HEK293 (cell line): ENCODE data around the gene SLC1A3.

Experiments
- CTCF ChIA-PET: fragments of 350-600 bp; formaldehyde crosslinking; extraction: SDS; loops from one replicate; lab custom pipeline; 2021; ENCODE audit warnings: antibody characterized with exemption; lab: Yijun Ruan, JAX
- POLR2A ChIA-PET: fragments of 300-600 bp; formaldehyde crosslinking; extraction: SDS; loops from one replicate; lab custom pipeline; 2020; ENCODE audit warnings: antibody characterized with exemption, inconsistent platforms; lab: Yijun Ruan, JAX
- H3K27ac ChIP-seq: fragments of 200-500 bp; sonication (Bioruptor generic); 2 replicates; pipeline ENCODE4 v1.5.1; 2014; ENCODE audit warnings: low read depth, low read length, control low read depth, inconsistent platforms; ENCODE audit errors: extremely low read depth
- H3K36me3 ChIP-seq, 2 experiments: fragments of 200-500 bp in 1 of 2; sonication (Bioruptor generic) in 1 of 2; 1 replicate in 1 of 2; 2 replicates in 1 of 2; pipeline ENCODE4 v1.5.1; 2014 to 2017; ENCODE audit warnings: inconsistent platforms in 2 of 2, low read length in 2 of 2; ENCODE audit not compliant: control insufficient read depth in 2 of 2, insufficient read depth in 1 of 2
- H3K4me1 ChIP-seq: fragments of 200-500 bp; sonication (Bioruptor generic); 2 replicates; pipeline ENCODE4 v1.5.1; 2014; ENCODE audit warnings: mild to moderate bottlenecking, low read length, inconsistent platforms; ENCODE audit not compliant: control insufficient read depth, insufficient read depth
- H3K4me3 ChIP-seq: 2 replicates; pipeline ENCODE4 v1.5.1; 2011; ENCODE audit warnings: low read depth, mild to moderate bottlenecking, control low read depth, low read length, moderate library complexity
- H3K9me3 ChIP-seq: fragments of 200-500 bp; sonication (Bioruptor generic); 2 replicates; pipeline ENCODE4 v1.5.1; 2014; ENCODE audit warnings: low read depth, low read length, inconsistent platforms; ENCODE audit not compliant: control insufficient read depth, insufficient read depth
- ATF2 ChIP-seq: fragments of 450-650 bp; formaldehyde crosslinking; IDR thresholded peaks from 2 replicates; pipeline ENCODE4 v1.5.1; 2016; ENCODE audit warnings: missing biosample characterization, missing genetic modification characterization, low read depth
- SCRT2 ChIP-seq: fragments of 450-650 bp; formaldehyde crosslinking; IDR thresholded peaks from 2 replicates; pipeline ENCODE4 v1.5.1; 2016; ENCODE audit warnings: missing biosample characterization, missing genetic modification characterization
- TCF7L2 ChIP-seq: IDR thresholded peaks from 2 replicates; pipeline ENCODE4 v1.6.1; 2011; ENCODE audit warnings: low read depth, mild to moderate bottlenecking, inconsistent platforms, low read length, moderate library complexity, borderline replicate concordance
- WT1 ChIP-seq: fragments of 450-650 bp; formaldehyde crosslinking; IDR thresholded peaks from 2 replicates; pipeline ENCODE4 v1.5.1; 2016; ENCODE audit warnings: missing biosample characterization, missing genetic modification characterization
- ZBTB20 ChIP-seq: fragments of 450-650 bp; formaldehyde crosslinking; IDR thresholded peaks from 2 replicates; pipeline ENCODE4 v1.5.1; 2016; ENCODE audit warnings: missing biosample characterization, missing genetic modification characterization
- ZNF114 ChIP-seq: fragments of 450-650 bp; formaldehyde crosslinking; IDR thresholded peaks from 2 replicates; pipeline ENCODE4 v1.5.0; 2017; ENCODE audit warnings: missing biosample characterization, missing genetic modification characterization
- ZNF140 ChIP-seq: fragments of 450-650 bp; formaldehyde crosslinking; IDR thresholded peaks from 2 replicates; pipeline ENCODE4 v1.5.1; 2016; ENCODE audit warnings: missing biosample characterization, missing genetic modification characterization
- ZNF341 ChIP-seq: fragments of 450-650 bp; formaldehyde crosslinking; IDR thresholded peaks from 2 replicates; pipeline ENCODE4; 2016; ENCODE audit warnings: low read depth, missing biosample characterization, missing genetic modification characterization
- ZNF362 ChIP-seq: fragments of 450-650 bp; formaldehyde crosslinking; IDR thresholded peaks from 2 replicates; pipeline ENCODE4 v1.5.1; 2016; ENCODE audit warnings: missing biosample characterization, missing genetic modification characterization
- ZNF473 ChIP-seq: fragments of 450-650 bp; formaldehyde crosslinking; IDR thresholded peaks from 2 replicates; pipeline ENCODE4 v1.5.1; 2017; ENCODE audit warnings: missing biosample characterization, missing genetic modification characterization
- ZNF518A ChIP-seq: fragments of 450-650 bp; formaldehyde crosslinking; conservative IDR thresholded peaks from 2 replicates; pipeline ENCODE4 v1.5.1; 2016; ENCODE audit warnings: low read depth, missing biosample characterization, missing genetic modification characterization
- ZNF610 ChIP-seq: fragments of 450-650 bp; formaldehyde crosslinking; IDR thresholded peaks from 2 replicates; pipeline ENCODE4 v1.5.1; 2016; ENCODE audit warnings: missing biosample characterization, missing genetic modification characterization, borderline replicate concordance
- ZNF624 ChIP-seq: fragments of 450-650 bp; formaldehyde crosslinking; IDR thresholded peaks from 2 replicates; pipeline ENCODE4 v1.5.1; 2017; ENCODE audit warnings: missing biosample characterization, missing genetic modification characterization
- ZNF677 ChIP-seq: fragments of 450-650 bp; IDR thresholded peaks from 2 replicates; pipeline ENCODE4 v1.5.0; 2018; ENCODE audit warnings: missing biosample characterization, mild to moderate bottlenecking, missing genetic modification characterization, moderate library complexity
- ZNF692 ChIP-seq: fragments of 450-650 bp; formaldehyde crosslinking; IDR thresholded peaks from 2 replicates; pipeline ENCODE4 v1.5.1; 2016; ENCODE audit warnings: missing biosample characterization, missing genetic modification characterization
- ZNF830 ChIP-seq: fragments of 450-650 bp; IDR thresholded peaks from 2 replicates; pipeline ENCODE4 v1.5.0; 2018; ENCODE audit warnings: missing biosample characterization, missing genetic modification characterization, low read depth, mild to moderate bottlenecking, moderate library complexity
- ZSCAN30 ChIP-seq: fragments of 450-650 bp; IDR thresholded peaks from 2 replicates; pipeline ENCODE4 v1.5.1; 2018; ENCODE audit warnings: missing biosample characterization, mild to moderate bottlenecking, missing genetic modification characterization, moderate library complexity
- ZSCAN4 ChIP-seq: fragments of 450-650 bp; formaldehyde crosslinking; IDR thresholded peaks from 2 replicates; pipeline ENCODE4 v1.5.1; 2017; ENCODE audit warnings: missing biosample characterization, missing genetic modification characterization

Gene SLC1A3

GRCh38 chr5:36656556-36656955 lies 50.1 kb downstream of the SLC1A3 start:
- Histone ChIP-seq H3K36me3 (no peaks in the 10 kb centered on the region; a peak in 1 of 3 replicates), H3K4me3 (no peak overlapping the region), H3K27ac (no peak overlapping the region), H3K9me3 (no peaks in the 10 kb centered on the region), H3K4me1 (peaks cover 6% of the 10 kb centered on the region)
- CTCF ChIA-PET = interaction anchor here (0.6 to 1.4 kb wide), 7 partner anchors 9 to 717 kb away, joined by 3 to 5 read pairs (median 3); no protein-coding TSS in a partner anchor
- POLR2A ChIA-PET = no interaction called here
- TF ChIP-seq ATF2 (peak; percentile 22; the same call in 1 of the 2 replicates), ZNF362 (no peak)

- CTCF ChIA-PET = interaction anchor here (0.6 to 1.2 kb wide), 2 partner anchors 19 to 242 kb away, joined by 3 to 5 read pairs; no protein-coding TSS in a partner anchor
- TF ChIP-seq ZBTB20 (tag by site-specific recombination) = 0 out of 2 replicates have a peak, but pooled peaks have one; percentile 14
- peak; percentile 51; the same call in 1 of the 2 replicates for TF ChIP-seq ZNF692 (tag by site-specific recombination)
- TF ChIP-seq ZNF341 (tag by site-specific recombination) = no peak
- Histone ChIP-seq H3K27ac (no peak overlapping the region), H3K4me1 (peaks cover 6% of the 10 kb centered on the region), H3K4me3 (no peak overlapping the region), H3K36me3 (no peaks in the 10 kb centered on the region; a peak in 1 of 3 replicates), H3K9me3 (no peaks in the 10 kb centered on the region)
- POLR2A ChIA-PET = no interaction called here
Measured at GRCh38 chr5:36657563-36657995, 51.2 kb downstream of the SLC1A3 start.

- ChIA-PET CTCF (interaction anchor here (0.5 to 0.6 kb wide), 2 partner anchors 19 to 43 kb away, joined by 3 to 4 read pairs; no protein-coding TSS in a partner anchor), POLR2A (no interaction called here)
- TF ChIP-seq ZNF830 (no peak), ZNF610 (tag by site-specific recombination) (no peak), TCF7L2 (no peak), SCRT2 (no peak), ZNF518A (tag by site-specific recombination) (no peak), ZSCAN4 (no peak), WT1 (tag by site-specific recombination) (no peak), ZSCAN30 (tag by site-specific recombination) (no peak), ZNF114 (tag by site-specific recombination) (no peak), ZNF473 (no peak), ZNF140 (tag by site-specific recombination) (no peak), ZNF677 (tag by site-specific recombination) (no peak), ZNF624 (no peak)
Measured at GRCh38 chr5:36658038-36658756, 51.8 kb downstream of the SLC1A3 start.

More at GRCh38 chr5:36658038-36658756, 51.8 kb downstream of the SLC1A3 start:
- no peaks in the 10 kb centered on the region; a peak in 1 of 3 replicates for H3K36me3 ChIP-seq
- no peak overlapping the region for H3K4me3 ChIP-seq
- H3K4me1 ChIP-seq = peaks cover 6% of the 10 kb centered on the region
- no peak overlapping the region for H3K27ac ChIP-seq
- H3K9me3 ChIP-seq = no peaks in the 10 kb centered on the region
